ENCODE measurements around the gene LINGO4. TPM values are rescaled to one million over a fixed set of nuclear protein-coding genes. Genes with fewer than 3 reads are reported as not detected.

Gene LINGO4
- total RNA-seq, 1 experiment from 2014 or later, result not detected

DNA sequence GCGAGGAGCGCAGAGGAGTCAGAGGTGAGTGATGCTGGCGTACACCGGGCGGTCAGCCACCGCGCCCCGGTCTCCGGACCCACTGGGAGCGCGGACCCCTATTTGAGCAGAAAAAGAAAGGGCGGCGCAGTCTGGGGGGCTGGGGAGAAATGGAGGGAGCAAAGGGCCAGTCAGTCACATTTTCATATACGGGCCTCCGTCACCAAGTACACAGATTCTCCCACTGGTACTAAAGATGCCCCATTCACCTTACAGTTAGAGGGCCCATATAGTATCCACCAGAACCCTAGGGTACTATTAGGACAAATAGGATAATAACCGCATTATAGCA is 33.8 kb upstream of the LINGO4 start:
- Histone ChIP-seq H3K27me3 (no peaks in the 10 kb centered on the region), H3K27ac (no peak overlapping the region), H3K4me1 (peaks cover 17% of the 10 kb centered on the region), H3K9me3 (replicated peaks) (no peaks in the 10 kb centered on the region), H3K36me3 (no peaks in the 10 kb centered on the region), H3K4me3 (no peak overlapping the region)
- no peak for DNase-seq

DNA sequence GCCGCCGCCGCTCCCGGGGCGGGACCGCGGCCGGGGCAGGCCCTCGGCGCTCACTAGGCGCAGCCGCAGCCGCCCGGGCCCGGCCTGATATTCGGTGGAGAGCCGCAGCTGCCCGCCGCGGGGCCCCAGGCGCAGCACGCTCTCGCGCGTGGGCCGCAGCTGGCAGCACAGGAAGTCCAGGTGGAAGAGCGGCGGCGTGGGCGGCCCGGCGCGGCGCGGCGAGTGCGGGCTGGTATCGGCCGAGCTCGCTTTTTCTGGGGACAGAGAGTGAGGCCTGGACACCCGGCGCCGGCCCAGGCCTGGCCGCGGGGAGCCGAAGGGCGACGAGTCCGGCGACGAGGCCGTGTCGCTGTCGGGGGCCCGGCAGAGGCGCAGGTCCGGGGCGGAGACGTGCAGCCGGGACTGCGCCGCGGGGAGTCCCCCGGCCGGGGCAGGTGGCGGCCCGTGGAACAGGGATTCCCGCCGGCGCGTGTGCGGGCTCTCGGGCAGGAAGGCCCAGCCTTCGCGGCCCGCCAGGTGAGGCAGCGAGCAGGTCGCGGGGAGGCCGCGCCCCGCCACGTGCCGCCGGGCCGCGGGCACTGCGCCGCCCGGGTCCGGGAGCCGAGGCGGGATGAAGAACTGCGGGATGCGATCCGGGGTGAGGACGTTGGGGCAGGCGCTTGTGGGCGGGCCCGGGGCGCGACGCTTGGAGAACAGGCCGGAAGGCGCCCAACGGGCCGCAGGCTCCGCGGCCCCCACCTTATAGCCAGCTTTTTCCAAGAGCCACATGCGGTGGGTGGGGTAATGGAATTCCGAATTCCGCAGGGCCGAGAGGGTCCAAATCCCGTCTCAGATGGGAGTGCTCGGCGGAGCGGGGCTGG is 33.2 kb upstream of the LINGO4 start:
- no peak overlapping the region for H3K4me3 ChIP-seq
- H3K27me3 ChIP-seq, result no peaks in the 10 kb centered on the region

DNA sequence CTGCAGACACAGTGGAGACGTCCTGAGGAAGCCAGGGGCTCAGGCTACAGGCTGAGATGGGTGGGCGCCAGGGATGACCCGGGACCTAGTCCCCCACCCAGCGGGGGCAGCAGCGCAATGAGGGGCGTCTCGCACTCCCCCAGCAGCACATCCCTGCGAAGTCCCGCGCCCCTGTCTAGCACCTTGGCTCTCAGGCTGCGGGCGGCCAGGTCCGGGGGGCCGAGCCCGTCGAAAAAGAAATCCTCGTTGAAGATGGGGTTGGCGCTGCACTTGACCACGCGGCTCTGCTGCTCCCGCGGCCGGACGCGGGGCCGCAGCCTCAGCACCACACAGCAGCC is 32.6 kb upstream of the LINGO4 start:
- H3K4me3 ChIP-seq, result no peak overlapping the region
- no peak for DNase-seq
- peaks cover 19% of the 10 kb centered on the region for H3K4me1 ChIP-seq
- no peaks in the 10 kb centered on the region for H3K9me3 ChIP-seq (replicated peaks)
- no peaks in the 10 kb centered on the region for H3K27me3 ChIP-seq
- no peaks in the 10 kb centered on the region for H3K36me3 ChIP-seq
- no peak overlapping the region for H3K27ac ChIP-seq

More for the DNA sequence above, 33.2 kb upstream of the LINGO4 start:
- no peak overlapping the region for H3K27ac ChIP-seq
- H3K4me1 ChIP-seq, result peaks cover 17% of the 10 kb centered on the region
- DNase-seq, result no peak
- H3K36me3 ChIP-seq, result no peaks in the 10 kb centered on the region
- H3K9me3 ChIP-seq (replicated peaks), result no peaks in the 10 kb centered on the region

DNA sequence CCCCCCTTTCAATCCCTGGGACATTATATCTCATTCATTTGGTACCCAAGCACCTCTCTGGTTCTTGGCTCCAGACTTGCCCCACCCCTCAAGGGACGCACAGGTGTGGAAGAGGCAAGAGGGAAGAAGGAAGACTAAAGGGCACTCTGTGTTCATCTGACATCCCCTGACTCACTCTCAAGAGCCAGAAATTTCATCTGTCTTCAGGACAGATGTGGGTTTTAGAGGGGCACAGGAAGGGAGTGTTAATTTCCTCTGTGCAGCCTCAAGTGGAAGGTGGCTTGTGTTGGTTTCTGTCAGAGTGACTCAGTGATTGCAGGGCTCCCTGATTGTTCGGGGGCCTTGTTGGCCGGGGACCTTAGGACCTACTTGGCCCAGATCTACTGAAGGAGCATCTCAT is 32.0 kb upstream of the LINGO4 start:
- DNase-seq, result peak in 1 of 2 experiments; percentile 25
- Histone ChIP-seq H3K4me3 (no peak overlapping the region), H3K4me1 (peaks cover 19% of the 10 kb centered on the region), H3K9me3 (replicated peaks) (no peaks in the 10 kb centered on the region), H3K27ac (peak overlapping the region; percentile 16; the same call in 1 of the 2 replicates), H3K27me3 (no peaks in the 10 kb centered on the region), H3K36me3 (no peaks in the 10 kb centered on the region)

DNA sequence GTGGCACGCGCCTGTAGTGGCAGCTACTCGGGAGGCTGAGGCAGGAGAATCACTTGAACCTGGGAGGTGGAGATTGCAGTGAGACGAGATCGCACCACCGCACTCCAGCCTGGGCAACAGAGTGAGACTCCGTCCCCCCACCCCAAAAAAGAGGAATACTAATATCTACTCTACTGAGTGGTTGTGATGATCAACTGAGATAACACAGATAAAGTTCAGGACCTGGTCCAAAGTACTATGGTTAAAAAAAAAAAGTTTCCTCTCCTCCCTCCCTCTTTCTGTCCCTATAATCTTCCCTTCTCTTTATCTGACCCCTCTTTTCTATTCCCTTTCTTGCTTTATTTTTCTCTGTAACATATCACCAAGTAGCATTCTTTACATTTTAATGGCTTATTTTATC is 30.4 kb upstream of the LINGO4 start:
- Histone ChIP-seq H3K4me3 (no peak overlapping the region), H3K27ac (no peak overlapping the region), H3K36me3 (no peaks in the 10 kb centered on the region), H3K4me1 (peaks cover 19% of the 10 kb centered on the region), H3K9me3 (replicated peaks) (no peaks in the 10 kb centered on the region), H3K27me3 (no peaks in the 10 kb centered on the region)
- no peak for DNase-seq

DNA sequence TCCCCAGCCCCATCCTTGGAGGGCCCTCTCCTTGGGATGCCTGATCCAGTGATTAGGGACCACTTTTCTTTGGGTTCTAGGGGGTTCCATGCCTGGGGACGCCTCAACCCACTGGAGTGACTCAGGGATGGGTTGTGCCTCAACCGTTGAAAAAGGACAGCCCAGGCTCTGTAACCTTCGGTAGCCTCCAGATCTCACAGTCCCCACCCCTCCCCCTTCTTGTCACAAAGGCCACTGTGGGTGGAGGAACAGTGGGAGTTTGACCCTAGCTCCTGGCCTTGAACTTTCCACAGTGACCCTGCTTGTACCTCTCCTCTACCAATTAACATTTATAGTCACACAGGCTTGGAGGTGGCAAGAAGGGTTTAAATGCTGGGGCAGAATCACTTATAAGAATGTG is 29.0 kb upstream of the LINGO4 start:
- Histone ChIP-seq H3K27ac (no peak overlapping the region), H3K4me1 (peaks cover 19% of the 10 kb centered on the region), H3K27me3 (no peaks in the 10 kb centered on the region), H3K36me3 (no peaks in the 10 kb centered on the region), H3K4me3 (no peak overlapping the region), H3K9me3 (replicated peaks) (no peaks in the 10 kb centered on the region)
- no peak for DNase-seq

DNA sequence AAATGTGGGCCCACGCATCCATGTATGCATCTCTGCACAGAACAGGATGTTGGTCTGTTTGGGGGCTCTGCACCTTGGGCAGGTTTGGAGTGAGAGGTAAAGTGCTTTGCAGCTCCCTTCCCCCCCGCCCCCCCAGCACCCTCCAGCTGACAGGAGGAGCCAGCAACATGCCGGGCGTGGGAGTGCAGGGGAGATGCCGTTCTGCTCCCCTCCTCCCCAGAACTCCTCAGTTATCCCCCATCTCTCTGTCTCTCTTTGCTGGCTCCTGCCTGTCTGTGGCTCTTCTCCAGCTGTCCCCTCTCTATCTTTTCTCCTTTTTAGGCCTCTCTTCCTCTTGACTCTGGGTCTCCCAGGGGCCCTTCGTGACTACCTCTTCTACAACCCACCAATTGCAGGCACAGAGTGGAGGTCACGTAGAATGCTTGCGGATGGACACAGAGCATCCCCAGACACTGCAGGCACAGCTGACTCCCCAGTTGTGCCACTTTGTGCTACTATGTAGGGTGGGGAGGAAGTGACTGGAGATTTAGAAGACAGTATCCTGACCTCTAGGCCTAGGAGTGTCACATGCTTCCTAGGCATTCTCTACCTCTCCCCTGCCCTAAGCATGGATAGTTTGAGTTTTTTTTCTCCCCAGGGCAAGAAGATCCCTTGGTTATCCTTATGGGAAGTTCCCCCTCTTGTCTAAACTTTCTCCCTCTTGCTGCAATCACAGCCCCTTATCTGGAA is 28.1 kb upstream of the LINGO4 start:
- H3K36me3 ChIP-seq, result no peaks in the 10 kb centered on the region
- peaks cover 19% of the 10 kb centered on the region for H3K4me1 ChIP-seq
- no peak overlapping the region for H3K4me3 ChIP-seq
- no peak overlapping the region for H3K27ac ChIP-seq
- no peaks in the 10 kb centered on the region for H3K9me3 ChIP-seq (replicated peaks)
- H3K27me3 ChIP-seq, result no peaks in the 10 kb centered on the region; the same call in 1 of the 2 replicates
- DNase-seq, result no peak

DNA sequence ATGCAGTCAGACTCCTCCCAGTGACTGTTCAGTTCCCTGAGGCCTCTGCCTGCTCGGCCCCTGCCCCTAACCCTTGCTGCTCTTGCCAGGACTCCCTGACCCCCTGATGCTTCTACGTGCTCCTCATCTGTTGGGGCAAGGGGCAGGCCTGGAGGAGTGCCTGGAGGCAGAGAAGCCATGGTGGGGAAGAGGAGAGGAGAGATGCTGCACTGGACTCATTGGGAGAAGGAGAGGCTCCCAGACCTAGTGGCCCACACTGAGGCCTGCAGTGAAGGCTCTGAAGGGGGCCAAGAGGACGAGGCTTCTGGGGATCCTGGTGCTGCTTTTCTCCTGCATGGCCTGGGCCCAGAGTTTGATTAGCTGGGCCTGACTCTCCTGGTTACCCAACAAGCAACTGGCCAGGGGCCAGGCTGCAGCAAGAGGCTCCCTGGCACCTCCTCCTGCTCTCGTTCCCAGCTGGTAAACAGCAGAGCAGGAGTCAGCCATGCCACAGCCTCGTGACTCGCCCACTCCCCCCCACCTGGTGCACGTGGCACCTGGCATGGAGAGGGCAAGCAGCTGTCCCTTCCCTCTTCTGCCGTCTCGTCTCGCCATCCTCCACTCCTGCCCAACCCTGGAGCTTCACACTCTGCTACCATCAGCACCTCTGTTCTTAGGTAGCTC is 27.2 kb upstream of the LINGO4 start:
- H3K9me3 ChIP-seq (replicated peaks), result no peaks in the 10 kb centered on the region
- no peaks in the 10 kb centered on the region; the same call in 1 of the 2 replicates for H3K27me3 ChIP-seq
- H3K4me1 ChIP-seq, result peaks cover 17% of the 10 kb centered on the region
- no peaks in the 10 kb centered on the region for H3K36me3 ChIP-seq
- H3K27ac ChIP-seq, result no peak overlapping the region
- no peak for DNase-seq
- no peak overlapping the region for H3K4me3 ChIP-seq

DNA sequence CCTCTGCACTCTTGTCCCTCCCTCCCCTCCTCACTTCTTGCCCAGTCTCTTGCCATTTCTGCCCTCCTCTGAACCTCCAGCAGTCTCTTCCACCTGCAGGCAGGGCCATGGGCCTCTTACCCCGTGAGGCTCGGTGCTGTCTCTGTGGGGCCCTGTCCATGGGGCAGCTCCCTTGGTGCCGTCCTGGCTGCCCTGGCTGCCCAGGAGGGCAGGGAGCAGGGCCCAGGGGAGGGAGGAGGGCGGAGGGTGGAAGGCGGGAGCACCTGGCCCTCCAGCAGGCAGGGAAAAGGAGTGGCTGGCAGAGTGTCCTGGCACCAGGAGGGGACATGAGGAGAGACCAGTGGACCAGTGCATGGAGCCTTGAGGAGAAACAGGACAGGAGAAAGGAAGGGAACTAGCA is 26.4 kb upstream of the LINGO4 start, which contains the start of gene RORC:
Gene RORC, minus strand, starts transcription at position 198 of the 400 bp plus-strand sequence. Its CDS starts 38 bp downstream, at position 160.
- peaks cover 10% of the 10 kb centered on the region for H3K4me1 ChIP-seq
- no peaks in the 10 kb centered on the region for H3K36me3 ChIP-seq
- no peaks in the 10 kb centered on the region for H3K9me3 ChIP-seq (replicated peaks)
- no peak within 1 kb of the TSS for H3K27ac ChIP-seq
- DNase-seq, result no peak
- no peaks in the 10 kb centered on the region; the same call in 1 of the 2 replicates for H3K27me3 ChIP-seq
- H3K4me3 ChIP-seq, result no peak within 1 kb of the TSS

DNA sequence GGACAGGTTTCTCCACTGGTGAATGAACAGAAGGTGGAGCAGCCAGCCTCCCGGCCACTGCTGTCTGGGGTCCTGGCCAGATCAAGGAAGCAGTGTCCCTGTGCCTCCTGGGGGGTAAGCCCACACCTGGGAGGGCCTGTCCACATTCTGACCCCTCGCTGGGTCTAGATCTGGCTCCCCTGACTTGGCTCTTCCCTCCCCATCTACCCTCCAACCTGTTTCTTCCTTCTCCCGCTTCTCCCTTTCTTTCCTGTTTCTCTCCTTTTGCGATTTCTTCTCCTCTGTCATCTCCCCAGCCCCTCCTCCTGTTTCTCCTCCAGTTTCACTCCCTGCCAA is 26.0 kb upstream of the LINGO4 start:
- Histone ChIP-seq H3K4me3 (no peak overlapping the region), H3K4me1 (peaks cover 7% of the 10 kb centered on the region; the same call in 1 of the 2 replicates), H3K27ac (no peak overlapping the region)

DNA sequence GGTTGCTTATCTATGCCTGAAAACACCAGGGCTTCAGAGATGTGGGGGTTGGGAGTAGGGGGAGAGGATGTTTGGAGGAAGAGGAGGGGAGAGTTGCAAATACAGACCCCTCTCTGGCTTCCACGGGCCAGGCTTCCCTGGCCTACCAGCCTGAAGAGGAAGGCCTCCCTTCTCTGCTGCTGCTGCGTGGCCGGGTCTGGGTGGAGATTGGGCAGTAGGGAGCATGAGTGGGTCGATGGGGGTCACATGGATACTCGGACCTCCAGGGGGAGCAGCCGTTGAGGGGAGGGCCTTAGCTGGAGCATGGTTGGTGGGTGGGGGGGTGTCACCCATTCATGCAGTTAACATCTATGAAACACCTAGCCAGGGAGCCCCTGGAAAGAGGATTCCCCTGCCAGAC is 24.8 kb upstream of the LINGO4 start:
- DNase-seq, result no peak
- H3K4me1 ChIP-seq, result 0 out of 2 replicates have a peak, but pooled peaks cover 2% of the 10 kb centered on the region
- no peaks in the 10 kb centered on the region for H3K9me3 ChIP-seq (replicated peaks)
- H3K27me3 ChIP-seq, result no peaks in the 10 kb centered on the region; the same call in 1 of the 2 replicates
- no peak overlapping the region for H3K27ac ChIP-seq
- H3K4me3 ChIP-seq, result no peak overlapping the region
- H3K36me3 ChIP-seq, result no peaks in the 10 kb centered on the region

More for the DNA sequence above, 26.0 kb upstream of the LINGO4 start:
- no peaks in the 10 kb centered on the region for H3K9me3 ChIP-seq (replicated peaks)
- no peak for DNase-seq
- no peaks in the 10 kb centered on the region; the same call in 1 of the 2 replicates for H3K27me3 ChIP-seq
- no peaks in the 10 kb centered on the region for H3K36me3 ChIP-seq

DNA sequence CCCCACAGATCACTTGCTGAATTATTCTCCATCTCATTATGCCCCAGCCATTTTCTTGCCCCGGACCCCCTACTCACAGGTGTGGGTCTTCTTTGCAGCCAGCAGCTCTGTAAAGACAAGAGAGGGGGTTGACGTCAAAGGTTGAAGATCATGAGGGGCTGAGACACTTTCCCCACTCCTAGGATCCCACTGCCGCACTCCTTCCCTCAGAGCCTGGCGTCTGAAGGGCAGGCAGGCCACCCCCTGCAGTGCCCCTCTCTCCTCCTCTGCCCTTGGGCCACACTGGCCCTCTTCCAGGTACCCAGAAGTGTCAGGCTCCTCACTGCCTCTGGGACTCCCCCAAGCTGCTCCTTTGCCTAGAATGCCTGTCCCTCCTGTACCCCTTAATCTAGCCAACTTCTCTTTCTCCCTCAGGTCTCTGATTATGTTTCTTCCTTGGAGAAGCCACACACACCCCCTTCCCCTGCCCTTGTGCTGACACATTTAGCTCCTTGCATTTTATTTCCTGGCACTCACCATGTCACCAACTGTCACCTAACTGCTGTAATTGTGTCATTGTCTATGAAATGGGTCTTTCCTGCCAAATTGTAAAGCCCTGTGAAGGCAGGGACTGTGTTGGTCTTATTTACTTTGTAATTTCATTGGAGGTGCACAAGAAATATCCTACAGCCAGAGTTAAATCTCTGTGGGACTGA is 24.3 kb upstream of the LINGO4 start:
- Histone ChIP-seq H3K4me3 (no peak overlapping the region), H3K27ac (no peak overlapping the region), H3K4me1 (0 out of 2 replicates have a peak, but pooled peaks cover 2% of the 10 kb centered on the region), H3K36me3 (no peaks in the 10 kb centered on the region), H3K9me3 (replicated peaks) (no peaks in the 10 kb centered on the region), H3K27me3 (no peaks in the 10 kb centered on the region; the same call in 1 of the 2 replicates)
- no peak for DNase-seq

DNA sequence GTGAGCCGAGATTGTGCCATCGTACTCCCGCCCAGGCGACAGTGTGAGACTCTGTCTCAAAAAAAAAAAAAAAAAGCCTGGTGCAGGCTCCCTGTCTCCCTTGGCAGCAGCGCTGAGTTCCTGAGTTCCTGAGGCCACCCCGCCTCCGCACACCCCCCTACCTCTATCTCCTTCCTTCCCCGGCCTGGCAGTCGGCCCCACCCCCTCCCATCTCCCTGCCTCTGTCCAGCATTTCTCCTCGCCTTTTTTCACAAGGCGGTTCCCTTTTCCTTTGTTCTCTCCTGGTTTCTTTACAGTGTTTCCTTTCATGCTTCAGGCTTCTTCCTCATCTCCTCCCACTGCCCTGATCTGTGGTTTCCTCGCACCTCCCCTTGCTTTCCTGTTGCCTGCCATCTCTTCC is 23.7 kb upstream of the LINGO4 start:
- H3K4me3 ChIP-seq, result no peak overlapping the region
- no peaks in the 10 kb centered on the region for H3K36me3 ChIP-seq
- no peaks in the 10 kb centered on the region for H3K9me3 ChIP-seq (replicated peaks)
- DNase-seq, result peak; percentile 34 to 45
- H3K27ac ChIP-seq, result no peak overlapping the region
- no peaks in the 10 kb centered on the region; the same call in 1 of the 2 replicates for H3K27me3 ChIP-seq
- 0 out of 2 replicates have a peak, but pooled peaks cover 2% of the 10 kb centered on the region for H3K4me1 ChIP-seq

DNA sequence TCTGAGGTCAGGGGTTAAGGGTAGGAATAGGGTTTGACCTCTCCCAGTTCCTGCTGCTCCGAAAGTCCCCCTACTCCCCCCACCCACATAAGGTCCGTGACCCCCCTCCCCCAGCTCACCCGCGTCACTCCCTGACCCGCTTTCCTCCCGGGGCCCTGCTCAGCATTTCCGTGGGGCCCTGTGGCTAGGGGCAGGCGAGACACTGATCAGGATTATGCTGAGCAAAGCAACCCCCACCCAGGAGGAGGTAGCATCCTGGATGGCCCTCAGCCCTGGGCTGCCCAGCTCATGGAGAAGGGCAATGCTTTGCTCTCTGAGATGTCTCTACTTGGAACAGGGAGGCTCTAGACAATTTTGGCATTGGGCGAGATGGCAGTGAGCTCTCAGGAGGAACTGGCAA is 22.6 kb upstream of the LINGO4 start:
- Histone ChIP-seq H3K4me3 (no peak overlapping the region), H3K27ac (no peak overlapping the region), H3K9me3 (replicated peaks) (no peaks in the 10 kb centered on the region), H3K27me3 (no peaks in the 10 kb centered on the region; the same call in 1 of the 2 replicates), H3K4me1 (no peaks in the 10 kb centered on the region), H3K36me3 (no peaks in the 10 kb centered on the region)
- no peak for DNase-seq

Measured in SJCRH30 (cell line).